Measurements from ENCODE around the gene RSU1. TPM values are rescaled to one million over a fixed set of nuclear protein-coding genes. Genes with fewer than 3 reads are reported as not detected.
"Not testable (repeated sequence)": the region's sequence is repeated elsewhere in the genome, so short reads cannot be mapped to it uniquely, and the experiment has no call there.

Gene RSU1
- total RNA-seq, 1 donor from 2014 or later, result 77.8 TPM

- H3K27ac ChIP-seq, result no peak overlapping the region
- H3K27me3 ChIP-seq, result no peaks in the 10 kb centered on the region
- intact Hi-C loops (cut with DNase I), result no loop called here
- DNase-seq (no peak), ATAC-seq (no peak)
- TF ChIP-seq CTCF (IDR thresholded peaks at IDR 0.05), result no peak
- no peaks in the 10 kb centered on the region for H3K4me1 ChIP-seq
- no peak overlapping the region for H3K4me3 ChIP-seq
- no peaks in the 10 kb centered on the region for H3K9me3 ChIP-seq
- peaks cover 11% of the 10 kb centered on the region for H3K36me3 ChIP-seq
Observed at GRCh38 chr10:16761300-16761699, 55.9 kb downstream of the RSU1 start.

- H3K27ac ChIP-seq, result no peak overlapping the region
- H3K4me3 ChIP-seq, result no peak overlapping the region
- H3K36me3 ChIP-seq, result peaks cover 20% of the 10 kb centered on the region
- DNase-seq (no peak), ATAC-seq (peak; percentile 43)
- H3K9me3 ChIP-seq, result no peaks in the 10 kb centered on the region
- TF ChIP-seq CTCF (IDR thresholded peaks at IDR 0.05), result no peak
- intact Hi-C loops (cut with DNase I), result no loop called here
- no peaks in the 10 kb centered on the region for H3K4me1 ChIP-seq
- no peaks in the 10 kb centered on the region for H3K27me3 ChIP-seq
Observed at GRCh38 chr10:16756561-16757221, 60.5 kb downstream of the RSU1 start.

- Histone ChIP-seq H3K4me3 (no peak overlapping the region), H3K27me3 (no peaks in the 10 kb centered on the region), H3K36me3 (peaks cover 38% of the 10 kb centered on the region), H3K9me3 (no peaks in the 10 kb centered on the region), H3K4me1 (no peaks in the 10 kb centered on the region), H3K27ac (no peak overlapping the region)
- intact Hi-C loops (cut with DNase I), result no loop called here
- ATAC-seq (no peak), DNase-seq (peak; percentile 71)
- no peak for TF ChIP-seq CTCF (IDR thresholded peaks at IDR 0.05)
Observed at GRCh38 chr10:16754765-16755164, 62.5 kb downstream of the RSU1 start.

GRCh38 chr10:16752849-16753248 is 64.4 kb downstream of the RSU1 start:
- H3K27me3 ChIP-seq; H3K4me1 ChIP-seq; H3K4me3 ChIP-seq; intact Hi-C loops (cut with DNase I); ATAC-seq; H3K27ac ChIP-seq; H3K9me3 ChIP-seq; DNase-seq: not testable (repeated sequence)
- peaks cover 52% of the 10 kb centered on the region for H3K36me3 ChIP-seq

- ATAC-seq, result no peak
- intact Hi-C loops (cut with DNase I), result no loop called here
- peaks cover 52% of the 10 kb centered on the region for H3K36me3 ChIP-seq
Observed at GRCh38 chr10:16752099-16752498, 65.1 kb downstream of the RSU1 start.

GRCh38 chr10:16751244-16751643 is 66.0 kb downstream of the RSU1 start:
- Histone ChIP-seq H3K27ac (no peak overlapping the region), H3K27me3 (no peaks in the 10 kb centered on the region), H3K4me1 (no peaks in the 10 kb centered on the region), H3K4me3 (no peak overlapping the region), H3K36me3 (peaks cover 52% of the 10 kb centered on the region), H3K9me3 (no peaks in the 10 kb centered on the region)
- no peak for ATAC-seq
- no peak for TF ChIP-seq CTCF (IDR thresholded peaks at IDR 0.05)
- no peak for DNase-seq
- intact Hi-C loops (cut with DNase I), result no loop called here

More at GRCh38 chr10:16752099-16752498, 65.1 kb downstream of the RSU1 start:
- no peaks in the 10 kb centered on the region for H3K9me3 ChIP-seq
- no peaks in the 10 kb centered on the region for H3K27me3 ChIP-seq
- H3K4me3 ChIP-seq, result no peak overlapping the region
- no peak overlapping the region for H3K27ac ChIP-seq
- no peak for DNase-seq
- no peaks in the 10 kb centered on the region for H3K4me1 ChIP-seq
- no peak for TF ChIP-seq CTCF (IDR thresholded peaks at IDR 0.05)

Measured in upper lobe of right lung (tissue), 1 donor.